SH-SY5Y (cell line): ENCODE measurements around the gene ERFE.

Experiments used
- GATA2 ChIP-seq: IDR thresholded peaks from 2 replicates; pipeline ENCODE4 v1.6.1; 2011; ENCODE audit warnings: mild to moderate bottlenecking, low read depth, low read length
- GATA3 ChIP-seq: IDR thresholded peaks from 2 replicates; pipeline ENCODE4 v1.6.1; 2011; ENCODE audit warnings: low read depth, mild to moderate bottlenecking, low read length, moderate library complexity

The ERFE gene

GRCh38 chr2:238158509-238159070 lies at the start of gene ERFE:
ERFE (plus strand) TSS chr2:238158970; CDS start chr2:238159008, 38 bp downstream.
- TF ChIP-seq GATA2, result no peak
- no peak for TF ChIP-seq GATA3

GRCh38 chr2:238113611-238114010 lies 45.2 kb upstream of the ERFE start:
- TF ChIP-seq GATA3, result no peak

- TF ChIP-seq GATA2 (no peak), GATA3 (no peak)
Measured at GRCh38 chr2:238114331-238114841, 44.4 kb upstream of the ERFE start.

GRCh38 chr2:238114851-238115660 lies 43.7 kb upstream of the ERFE start:
- TF ChIP-seq GATA2 (no peak), GATA3 (no peak)

- TF ChIP-seq GATA3 (no peak), GATA2 (no peak)
Measured at GRCh38 chr2:238116298-238117198, 42.2 kb upstream of the ERFE start.

GRCh38 chr2:238117199-238118154 lies 41.3 kb upstream of the ERFE start:
- TF ChIP-seq GATA3 (no peak), GATA2 (no peak)

- TF ChIP-seq GATA3 (no peak), GATA2 (no peak)
Measured at GRCh38 chr2:238119756-238120462, 38.9 kb upstream of the ERFE start.

- TF ChIP-seq GATA3, result no peak
- TF ChIP-seq GATA2, result no peak
Measured at GRCh38 chr2:238120463-238121298, 38.1 kb upstream of the ERFE start.

- no peak for TF ChIP-seq GATA3
- no peak for TF ChIP-seq GATA2
Measured at GRCh38 chr2:238121511-238122286, 37.1 kb upstream of the ERFE start.

- no peak for TF ChIP-seq GATA2
Measured at GRCh38 chr2:238122287-238123217, 36.2 kb upstream of the ERFE start.
